NCI-H2029 (cell line): Measurements from ENCODE around the gene EYS.
"Not testable (repeated sequence)": the region's sequence is repeated elsewhere in the genome, so short reads cannot be mapped to it uniquely, and the experiment has no call there.

Experiments used
- DNase-seq: peaks from one replicate; lab custom pipeline; 2025; lab: John Stamatoyannopoulos, UW

EYS gene

GRCh38 chr6:64041373-64041772 is 1665.7 kb downstream of the EYS start:
- DNase-seq = no peak

GRCh38 chr6:64040113-64040512 is 1666.9 kb downstream of the EYS start:
- no peak for DNase-seq

- no peak for DNase-seq
These were observed 1669.6 kb downstream of the EYS start for GRCh38 chr6:64037427-64037826.

- DNase-seq = no peak
These were observed 1671.9 kb downstream of the EYS start for GRCh38 chr6:64034910-64035655.

- no peak for DNase-seq
These were observed 1672.7 kb downstream of the EYS start for GRCh38 chr6:64034291-64034690.

GRCh38 chr6:64030950-64031618 is 1675.9 kb downstream of the EYS start:
- DNase-seq = not testable (repeated sequence)

- no peak for DNase-seq
These were observed 1683.3 kb downstream of the EYS start for GRCh38 chr6:64023693-64024092.

- no peak for DNase-seq
These were observed 1692.4 kb downstream of the EYS start for GRCh38 chr6:64014595-64014994.

- DNase-seq = no peak
These were observed 1694.0 kb downstream of the EYS start for GRCh38 chr6:64013011-64013410.

GRCh38 chr6:64012351-64013001 is 1694.5 kb downstream of the EYS start:
- DNase-seq = no peak

GRCh38 chr6:64010666-64011065 is 1696.4 kb downstream of the EYS start:
- DNase-seq = no peak

GRCh38 chr6:64010010-64010409 is 1697.0 kb downstream of the EYS start:
- DNase-seq = no peak

- DNase-seq = no peak
These were observed 1700.8 kb downstream of the EYS start for GRCh38 chr6:64006246-64006645.

GRCh38 chr6:64000818-64001491 is 1706.1 kb downstream of the EYS start:
- no peak for DNase-seq

GRCh38 chr6:63999613-64000012 is 1707.4 kb downstream of the EYS start:
- DNase-seq = no peak

GRCh38 chr6:63998991-63999390 is 1708.0 kb downstream of the EYS start:
- DNase-seq = no peak

GRCh38 chr6:63997734-63998133 is 1709.3 kb downstream of the EYS start:
- DNase-seq = no peak

- DNase-seq = no peak
These were observed 1709.8 kb downstream of the EYS start for GRCh38 chr6:63997221-63997620.

GRCh38 chr6:63985223-63985622 is 1721.8 kb downstream of the EYS start:
- no peak for DNase-seq

GRCh38 chr6:63975699-63976098 is 1731.3 kb downstream of the EYS start:
- no peak for DNase-seq

- DNase-seq = no peak
These were observed 1738.4 kb downstream of the EYS start for GRCh38 chr6:63968650-63969049.

- DNase-seq = no peak
These were observed 1742.7 kb downstream of the EYS start for GRCh38 chr6:63964366-63964765.
